ENCODE results near the gene RAB3B. TPM values are rescaled to one million over a fixed set of nuclear protein-coding genes. Genes with fewer than 3 reads are reported as not detected.
"Not testable (repeated sequence)": the region's sequence is repeated elsewhere in the genome, so short reads cannot be mapped to it uniquely, and the experiment has no call there.

Gene RAB3B
- total RNA-seq = under 1 TPM; 0.03 to 0.06 TPM

- Mint-ChIP-seq H3K27ac (no peak within 1 kb of the TSS), H3K36me3 (no peaks in the 10 kb centered on the region), H3K9me3 (no peaks in the 10 kb centered on the region), H3K27me3 (peaks cover 41% of the 10 kb centered on the region), H3K4me3 (peak within 1 kb of the TSS; percentile 69), H3K4me1 (peaks cover 7% of the 10 kb centered on the region)
- POLR2A ChIA-PET = no interaction called here
- ATAC-seq (ENCODE audit: low read depth) (peak; percentile 94), DNase-seq (peak; percentile 82)
Measured at GRCh38 chr1:51990478-51990965, at the start of gene RAB3B. RAB3B (minus strand) TSS chr1:51990700; CDS start chr1:51977117, 13,583 bp downstream.

- peaks cover 8% of the 10 kb centered on the region for H3K36me3 Mint-ChIP-seq
- H3K27ac Mint-ChIP-seq = no peak overlapping the region
- H3K4me3 Mint-ChIP-seq = no peak overlapping the region
- ATAC-seq (ENCODE audit: low read depth) = no peak
- POLR2A ChIA-PET = no interaction called here
- no peaks in the 10 kb centered on the region for H3K27me3 Mint-ChIP-seq
- no peaks in the 10 kb centered on the region for H3K9me3 Mint-ChIP-seq
- DNase-seq = no peak
- H3K4me1 Mint-ChIP-seq = peaks cover 6% of the 10 kb centered on the region
Measured at GRCh38 chr1:52037909-52038308, 47.4 kb upstream of the RAB3B start.

GRCh38 chr1:52037402-52037814 is 46.9 kb upstream of the RAB3B start:
- Mint-ChIP-seq H3K36me3 (peaks cover 12% of the 10 kb centered on the region), H3K27me3 (no peaks in the 10 kb centered on the region), H3K4me3 (no peak overlapping the region), H3K27ac (no peak overlapping the region), H3K4me1 (peaks cover 9% of the 10 kb centered on the region), H3K9me3 (no peaks in the 10 kb centered on the region)
- POLR2A ChIA-PET = interaction anchor here (0.6 kb wide), 1 partner anchor 382 kb away, joined by 3 read pairs; no protein-coding TSS in a partner anchor
- DNase-seq = no peak
- no peak for ATAC-seq (ENCODE audit: low read depth)

GRCh38 chr1:52034050-52034384 is 43.5 kb upstream of the RAB3B start:
- no peaks in the 10 kb centered on the region for H3K27me3 Mint-ChIP-seq
- no peak for ATAC-seq (ENCODE audit: low read depth)
- H3K36me3 Mint-ChIP-seq = peaks cover 23% of the 10 kb centered on the region
- POLR2A ChIA-PET = interaction anchor here (0.7 to 2.3 kb wide), 4 partner anchors 11 to 22 kb away, joined by 3 to 27 read pairs (median 10); partner anchors contain the start of genes BTF3L4 and TXNDC12
- H3K9me3 Mint-ChIP-seq = no peaks in the 10 kb centered on the region
- peak overlapping the region; percentile 93 for H3K27ac Mint-ChIP-seq
- H3K4me1 Mint-ChIP-seq = peaks cover 33% of the 10 kb centered on the region
- no peak for DNase-seq
- peak overlapping the region; percentile 90 for H3K4me3 Mint-ChIP-seq

- H3K36me3 Mint-ChIP-seq = peaks cover 23% of the 10 kb centered on the region
- ATAC-seq (ENCODE audit: low read depth) = peak; percentile 92
- H3K27me3 Mint-ChIP-seq = no peaks in the 10 kb centered on the region
- DNase-seq = peak; percentile 87
- no peaks in the 10 kb centered on the region for H3K9me3 Mint-ChIP-seq
- H3K4me3 Mint-ChIP-seq = peak within 1 kb of the TSS; percentile 90
- POLR2A ChIA-PET = interaction anchor here (0.6 to 2.3 kb wide), 8 partner anchors 11 to 550 kb away, joined by 3 to 27 read pairs (median 5); partner anchors contain the start of genes BTF3L4, NRDC and TXNDC12
- peak within 1 kb of the TSS; percentile 93 for H3K27ac Mint-ChIP-seq
- H3K4me1 Mint-ChIP-seq = peaks cover 33% of the 10 kb centered on the region
Measured at GRCh38 chr1:52033190-52034049, 42.9 kb upstream of the RAB3B start, which contains the start of gene KTI12. KTI12 (minus strand) TSS chr1:52033810; CDS start chr1:52033761, 49 bp downstream.

GRCh38 chr1:52032785-52033131 is 42.3 kb upstream of the RAB3B start:
- no peak for DNase-seq
- Mint-ChIP-seq H3K4me1 (peaks cover 33% of the 10 kb centered on the region), H3K27ac (peak overlapping the region; percentile 93), H3K9me3 (no peaks in the 10 kb centered on the region), H3K36me3 (peaks cover 26% of the 10 kb centered on the region), H3K4me3 (peak overlapping the region; percentile 90), H3K27me3 (no peaks in the 10 kb centered on the region)
- POLR2A ChIA-PET = interaction anchor here (0.6 to 2.3 kb wide), 7 partner anchors 13 to 549 kb away, joined by 3 to 27 read pairs (median 5); partner anchors contain the start of genes BTF3L4, NRDC and TXNDC12
- no peak for ATAC-seq (ENCODE audit: low read depth)

- POLR2A ChIA-PET = interaction anchor here (1.9 to 2.3 kb wide), 3 partner anchors 17 to 24 kb away, joined by 5 to 27 read pairs (median 16); partner anchors contain the start of genes BTF3L4 and TXNDC12
- DNase-seq = no peak
- no peak for ATAC-seq (ENCODE audit: low read depth)
- Mint-ChIP-seq H3K27ac (peak overlapping the region; percentile 93), H3K27me3 (no peaks in the 10 kb centered on the region), H3K4me3 (peak overlapping the region; percentile 90), H3K9me3 (no peaks in the 10 kb centered on the region), H3K36me3 (peaks cover 28% of the 10 kb centered on the region), H3K4me1 (peaks cover 33% of the 10 kb centered on the region)
Measured at GRCh38 chr1:52032124-52032784, 41.8 kb upstream of the RAB3B start.

- ATAC-seq (ENCODE audit: low read depth); H3K4me3 Mint-ChIP-seq; DNase-seq; H3K9me3 Mint-ChIP-seq; POLR2A ChIA-PET; H3K27ac Mint-ChIP-seq; H3K27me3 Mint-ChIP-seq: not testable (repeated sequence)
- H3K36me3 Mint-ChIP-seq = peaks cover 41% of the 10 kb centered on the region
- H3K4me1 Mint-ChIP-seq = peaks cover 29% of the 10 kb centered on the region
Measured at GRCh38 chr1:52028839-52029238, 38.3 kb upstream of the RAB3B start.

- Mint-ChIP-seq H3K4me3 (no peak overlapping the region), H3K27ac (no peak overlapping the region), H3K9me3 (no peaks in the 10 kb centered on the region), H3K36me3 (peaks cover 42% of the 10 kb centered on the region), H3K27me3 (no peaks in the 10 kb centered on the region), H3K4me1 (peaks cover 27% of the 10 kb centered on the region)
- POLR2A ChIA-PET = no interaction called here
- no peak for DNase-seq
- ATAC-seq (ENCODE audit: low read depth) = no peak
Measured at GRCh38 chr1:52028328-52028727, 37.8 kb upstream of the RAB3B start.

- POLR2A ChIA-PET = no interaction called here
- no peaks in the 10 kb centered on the region for H3K27me3 Mint-ChIP-seq
- H3K36me3 Mint-ChIP-seq = peaks cover 36% of the 10 kb centered on the region
- peaks cover 13% of the 10 kb centered on the region for H3K4me1 Mint-ChIP-seq
- H3K27ac Mint-ChIP-seq = no peak overlapping the region
- no peaks in the 10 kb centered on the region for H3K9me3 Mint-ChIP-seq
- ATAC-seq (ENCODE audit: low read depth) (no peak), DNase-seq (no peak)
- H3K4me3 Mint-ChIP-seq = no peak overlapping the region
Measured at GRCh38 chr1:52026278-52026677, 35.8 kb upstream of the RAB3B start.

GRCh38 chr1:52022133-52022532 is 31.6 kb upstream of the RAB3B start:
- Mint-ChIP-seq H3K9me3 (no peaks in the 10 kb centered on the region), H3K36me3 (peaks cover 34% of the 10 kb centered on the region), H3K27me3 (no peaks in the 10 kb centered on the region), H3K27ac (no peak overlapping the region), H3K4me3 (no peak overlapping the region), H3K4me1 (peaks cover 2% of the 10 kb centered on the region)
- ATAC-seq (ENCODE audit: low read depth) (no peak), DNase-seq (no peak)
- POLR2A ChIA-PET = no interaction called here

GRCh38 chr1:52008071-52008809 is 17.7 kb upstream of the RAB3B start:
- DNase-seq (no peak), ATAC-seq (ENCODE audit: low read depth) (no peak)
- Mint-ChIP-seq H3K27ac (no peak overlapping the region), H3K4me3 (no peak overlapping the region), H3K9me3 (no peaks in the 10 kb centered on the region), H3K27me3 (peaks cover 30% of the 10 kb centered on the region), H3K36me3 (no peaks in the 10 kb centered on the region), H3K4me1 (peaks cover 2% of the 10 kb centered on the region)
- POLR2A ChIA-PET = interaction anchor here (0.7 kb wide), 1 partner anchor 619 kb away, joined by 3 read pairs; no protein-coding TSS in a partner anchor

Data from activated naive CD8-positive, alpha-beta T cell treated with anti-CD3 and anti-CD28 coated beads, Interleukin-2, amount 10 ng/mL, durations not matched to agents 7 days and 5 days (primary cell).